HG03280 (cell line): ENCODE results near the gene PPM1A.
"Not testable (repeated sequence)": the region's sequence is repeated elsewhere in the genome, so short reads cannot be mapped to it uniquely, and the experiment has no call there.

Experiments used
- ATAC-seq: cut with Tn5 transposase; IDR thresholded peaks from one replicate; pipeline ENCODE4 v1.9.1; 2021; ENCODE audit warnings: mild to moderate bottlenecking, moderate library complexity; ENCODE audit not compliant: unreplicated experiment

PPM1A gene

DNA sequence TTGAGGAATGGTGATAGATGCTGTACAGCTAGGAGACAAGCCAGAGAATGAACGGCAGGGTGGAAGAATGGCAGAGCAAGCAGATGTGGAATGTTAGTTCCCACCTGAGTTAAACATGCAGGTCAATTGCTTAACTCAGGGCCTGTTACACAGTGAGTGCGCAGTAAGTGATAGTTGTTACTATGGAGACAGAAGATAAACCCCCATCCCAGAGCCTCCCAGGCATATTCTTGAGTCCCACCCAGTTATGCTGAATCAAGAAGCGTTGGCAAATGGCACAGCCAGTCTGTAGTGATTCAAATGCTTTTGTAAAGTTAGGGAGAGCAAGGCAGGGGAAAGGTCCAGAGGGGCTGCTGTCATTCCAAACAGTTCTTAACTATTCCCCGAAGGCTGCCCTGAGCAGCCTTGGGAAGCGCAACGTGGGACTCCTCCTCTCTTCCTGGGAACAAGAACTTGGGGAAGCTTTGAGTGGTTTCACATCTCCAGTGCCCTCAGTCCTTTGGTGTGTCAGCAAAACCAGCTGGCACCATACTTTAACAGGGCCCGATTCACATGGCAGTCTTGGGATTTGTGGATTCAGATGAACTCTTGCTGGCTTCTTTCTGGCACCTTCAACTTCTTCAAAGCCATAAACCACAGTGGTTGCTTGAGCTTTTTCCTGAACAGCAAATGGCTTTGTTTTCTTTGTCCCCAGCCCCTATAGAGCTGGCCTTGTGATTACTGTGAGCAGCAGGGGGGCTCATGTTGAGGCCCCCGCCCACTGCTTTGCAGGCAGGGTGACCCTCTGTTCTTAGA is 66.4 kb downstream of the PPM1A start:
- no peak for ATAC-seq

DNA sequence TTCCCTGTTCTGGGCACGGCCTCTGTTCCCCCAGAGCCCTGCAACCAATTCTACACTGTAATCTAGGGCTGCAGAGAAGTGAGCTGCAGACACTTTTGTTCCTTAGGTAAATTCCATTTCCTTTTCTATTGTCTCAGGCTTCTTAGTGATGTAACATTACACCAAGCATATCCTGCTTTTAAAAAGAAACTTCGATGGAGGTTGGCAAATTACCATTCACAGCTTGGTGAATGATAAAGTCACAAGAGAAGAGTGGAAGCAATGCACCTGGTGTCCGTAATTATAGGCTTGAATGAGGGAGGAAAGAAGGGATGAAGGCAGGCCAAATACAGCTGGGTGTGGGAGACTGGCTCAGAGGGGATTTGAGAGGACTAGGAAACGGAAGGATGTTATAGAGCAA is 68.6 kb downstream of the PPM1A start:
- no peak for ATAC-seq

DNA sequence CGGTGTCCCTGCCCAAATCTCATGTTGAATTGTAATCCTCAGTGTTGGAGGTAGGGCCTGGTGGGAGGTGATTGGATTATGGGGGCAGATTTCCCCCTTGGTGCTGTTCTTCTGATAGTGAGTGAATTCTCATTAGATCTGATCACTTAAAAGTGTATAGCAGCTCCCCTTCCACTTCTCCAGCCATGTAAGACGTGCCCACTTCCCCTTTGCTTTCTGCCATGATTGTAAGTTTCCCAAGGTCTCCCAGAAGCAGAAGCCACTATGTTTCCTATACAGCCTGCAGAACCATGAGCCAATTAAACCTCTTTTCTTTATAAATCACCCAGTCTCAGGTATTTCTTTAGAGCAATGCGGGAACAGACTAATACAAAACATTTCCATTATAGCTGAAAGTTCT is 71.8 kb downstream of the PPM1A start:
- ATAC-seq = not testable (repeated sequence)

DNA sequence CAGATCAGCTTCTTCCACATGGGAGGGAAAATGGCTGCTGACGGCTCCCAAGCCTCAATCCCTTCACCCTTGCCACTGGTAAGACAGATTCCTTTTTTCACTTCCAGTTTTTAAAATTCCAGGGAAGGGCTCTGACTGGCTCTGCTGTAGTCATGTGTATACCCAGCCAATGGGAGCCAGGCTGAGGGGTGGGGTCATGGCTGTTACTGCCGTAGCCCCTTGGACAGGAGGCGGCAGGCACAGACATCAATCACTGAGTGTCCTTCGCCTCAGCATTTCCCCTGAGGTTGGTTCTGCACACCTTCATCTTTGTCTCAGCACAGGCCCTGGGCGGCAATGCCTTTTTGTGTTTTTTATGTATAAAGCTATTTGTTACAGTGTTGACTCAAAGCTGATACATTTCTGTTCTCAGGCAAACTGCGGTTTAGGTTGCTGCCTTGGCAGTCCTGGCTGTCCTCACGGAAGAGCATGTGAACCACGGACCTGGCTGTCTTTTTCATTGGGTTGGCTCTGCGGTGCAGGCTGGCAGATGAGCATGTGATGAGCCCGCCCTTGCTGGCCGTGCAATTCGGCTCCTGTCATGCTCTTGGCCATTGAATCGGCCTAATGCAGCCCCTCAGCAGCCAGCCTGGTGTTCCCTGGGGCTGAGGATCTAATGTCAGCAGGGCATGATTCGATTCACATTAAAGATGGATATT is 74.3 kb downstream of the PPM1A start:
- no peak for ATAC-seq

DNA sequence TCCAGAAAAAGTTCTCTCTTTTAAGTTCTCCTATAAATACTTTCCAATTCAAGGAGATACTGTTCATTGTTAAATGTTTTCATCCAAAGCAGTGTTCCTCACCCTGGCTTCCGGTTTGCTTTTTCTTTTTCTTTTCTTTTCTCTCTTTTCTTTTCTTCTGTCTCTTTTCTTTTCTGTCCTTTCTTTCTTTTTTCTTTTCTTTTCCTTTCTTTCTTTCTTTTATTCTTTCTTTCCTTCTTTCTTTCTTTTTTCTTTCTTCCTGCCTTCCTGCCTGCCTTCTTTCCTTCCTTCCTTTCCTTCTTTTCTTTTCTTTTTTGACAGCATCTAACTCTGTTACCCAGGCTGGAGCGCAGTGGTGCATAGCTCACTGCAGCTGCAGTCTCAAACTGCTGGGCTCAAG is 75.8 kb downstream of the PPM1A start:
- no peak for ATAC-seq

DNA sequence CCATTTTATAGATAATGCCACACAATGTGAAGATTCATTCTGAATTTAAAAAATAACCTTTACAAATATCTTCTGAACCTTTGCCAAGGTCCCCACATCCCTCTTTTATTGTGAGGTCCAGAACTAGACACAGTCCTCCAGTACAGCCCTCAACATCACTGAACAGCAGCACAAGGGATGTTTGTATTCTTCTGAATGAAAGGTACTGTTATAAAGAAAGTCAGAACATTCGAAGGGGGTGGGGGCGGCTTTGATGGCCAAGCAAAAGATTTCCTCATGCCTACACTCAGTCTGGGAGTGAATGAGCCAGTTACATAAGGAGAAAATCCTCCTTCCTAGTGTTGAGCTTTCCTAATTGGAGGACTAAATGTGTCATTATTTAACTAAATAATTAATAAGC is 77.3 kb downstream of the PPM1A start:
- no peak for ATAC-seq

DNA sequence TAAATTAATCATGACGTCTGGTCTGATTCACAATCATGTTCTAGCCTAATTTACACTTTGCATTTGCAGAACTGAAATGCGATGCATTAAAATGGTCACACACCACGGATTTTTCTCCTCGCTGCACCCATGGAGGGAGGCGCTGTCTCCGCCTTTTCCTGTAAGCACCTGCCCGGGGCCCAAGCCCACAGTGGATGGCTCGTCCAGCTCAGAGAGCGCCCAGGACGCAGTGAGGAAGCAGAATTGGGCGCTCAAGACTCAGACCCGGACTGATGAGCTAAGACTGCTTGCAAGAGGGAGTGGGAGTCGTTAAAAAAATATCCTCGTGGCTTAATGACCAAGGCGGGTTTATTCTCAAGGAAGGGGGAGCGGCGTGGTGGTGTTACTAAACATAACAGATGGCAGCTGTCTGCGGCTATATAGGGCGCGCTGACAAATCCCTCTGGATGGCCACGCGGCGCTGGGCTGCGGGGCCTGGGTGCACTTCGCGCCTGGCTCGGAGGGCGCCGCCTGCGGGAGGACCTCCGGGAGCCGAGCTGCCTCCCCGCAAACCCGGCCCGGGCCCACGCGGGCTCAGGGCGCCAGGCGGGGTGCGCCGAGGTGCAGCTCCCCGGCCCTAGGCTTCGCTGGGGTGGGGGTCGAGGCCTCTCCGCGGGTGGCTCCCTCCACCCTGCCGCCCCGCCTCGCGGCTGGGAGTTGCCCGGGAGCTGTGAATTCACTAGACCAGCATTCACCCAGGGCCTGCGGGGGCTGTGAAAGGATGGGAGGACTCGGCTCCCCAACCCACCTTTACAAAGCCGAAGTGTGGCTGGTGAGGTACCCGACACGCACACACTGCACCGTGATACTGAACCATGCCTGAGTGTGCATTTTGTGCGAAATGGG is 78.7 kb downstream of the PPM1A start:
- ATAC-seq = peak; percentile 45

DNA sequence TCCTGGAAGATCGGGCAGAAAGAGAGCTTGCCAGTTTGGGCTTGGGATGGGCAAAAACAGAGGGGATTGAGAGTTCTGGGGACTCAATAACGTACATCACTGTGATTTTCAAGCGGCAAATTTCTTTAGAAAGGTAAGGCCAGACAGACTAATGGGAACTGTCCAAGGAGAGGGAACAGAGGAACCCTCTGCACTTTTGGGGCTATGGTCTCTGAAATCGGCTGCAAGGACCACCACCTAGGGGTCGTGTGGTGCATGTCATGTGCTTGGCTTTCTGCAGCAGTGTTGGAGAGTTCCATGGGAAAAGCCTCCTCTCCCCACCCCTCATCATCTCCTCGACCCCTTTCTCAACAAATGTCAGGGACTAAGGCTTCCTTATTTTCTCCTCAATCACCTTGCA is 79.6 kb downstream of the PPM1A start:
- ATAC-seq = no peak

DNA sequence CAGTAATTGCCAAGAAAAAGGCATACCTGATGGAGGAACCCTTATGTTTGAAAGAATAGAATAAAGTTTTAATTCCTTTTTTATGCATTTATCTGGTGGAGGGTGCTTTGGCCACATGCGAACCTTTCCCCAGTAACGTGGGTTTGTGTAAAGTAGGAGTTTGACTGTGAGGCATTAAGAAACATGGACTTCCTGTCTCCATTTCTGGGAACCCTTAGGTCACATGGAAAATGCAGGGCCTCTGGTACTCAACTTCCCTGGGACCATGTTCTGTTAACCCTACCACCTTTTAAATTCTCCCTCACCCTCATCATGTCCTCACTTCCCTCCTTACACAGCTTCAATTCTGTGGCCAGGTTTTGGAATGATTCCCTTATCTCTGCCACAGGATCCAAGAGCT is 80.3 kb downstream of the PPM1A start:
- ATAC-seq = no peak

DNA sequence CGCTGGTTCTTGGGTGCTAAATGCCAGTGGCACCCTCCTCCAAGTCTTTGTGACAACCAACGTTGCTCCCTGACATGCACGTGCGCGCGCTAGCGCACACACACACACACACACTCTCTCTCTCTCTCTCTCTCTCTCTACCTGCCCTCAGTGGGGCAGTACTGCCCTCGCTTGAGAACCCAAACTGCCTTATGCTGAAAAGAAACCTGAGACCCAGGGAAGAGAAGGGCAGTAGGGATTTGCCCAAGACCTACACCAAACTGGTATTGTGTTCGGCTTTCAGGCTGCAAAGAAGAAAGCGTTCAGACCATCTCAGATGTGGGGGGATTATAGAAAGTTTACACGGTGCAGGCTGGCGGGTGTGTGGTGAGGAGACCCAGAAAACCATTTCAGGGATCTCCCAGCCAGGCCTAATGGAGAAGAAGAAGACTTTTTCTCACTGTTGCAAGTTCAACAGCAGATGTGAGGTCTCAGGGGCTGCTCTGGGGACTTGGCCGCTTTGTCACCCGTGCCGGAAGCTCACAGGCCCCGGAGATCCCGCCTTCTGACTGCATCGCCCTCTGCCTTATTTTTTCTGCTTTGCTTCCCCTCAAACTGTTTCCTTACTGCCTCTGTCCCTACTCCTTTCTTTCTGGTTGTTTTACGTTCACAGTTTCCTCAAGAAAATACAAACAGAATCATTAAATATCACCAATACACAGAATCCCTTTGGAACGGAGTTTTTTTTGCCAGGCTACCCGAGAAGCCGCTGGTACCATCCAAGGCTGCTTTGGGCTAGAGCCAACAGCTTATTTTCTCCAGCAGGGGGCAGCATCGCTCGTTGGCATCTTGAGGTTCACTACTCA is 82.4 kb downstream of the PPM1A start:
- peak; percentile 72 for ATAC-seq

DNA sequence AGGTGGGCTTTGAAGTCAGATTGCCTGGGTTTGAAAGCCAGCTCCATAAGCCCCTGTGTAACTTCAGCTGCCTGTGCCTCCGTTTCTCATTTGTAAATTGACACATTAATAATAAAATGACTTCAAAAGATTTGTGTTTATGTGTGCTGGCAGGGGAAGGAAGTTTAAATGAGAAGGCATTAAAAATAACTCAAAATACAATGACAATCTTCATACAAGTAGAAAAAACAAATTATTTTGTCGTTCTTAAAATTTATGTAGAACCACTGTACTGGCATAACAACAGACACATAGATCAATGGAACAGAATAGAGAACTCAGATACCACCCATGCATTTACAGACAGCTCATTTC is 83.0 kb downstream of the PPM1A start:
- no peak for ATAC-seq

DNA sequence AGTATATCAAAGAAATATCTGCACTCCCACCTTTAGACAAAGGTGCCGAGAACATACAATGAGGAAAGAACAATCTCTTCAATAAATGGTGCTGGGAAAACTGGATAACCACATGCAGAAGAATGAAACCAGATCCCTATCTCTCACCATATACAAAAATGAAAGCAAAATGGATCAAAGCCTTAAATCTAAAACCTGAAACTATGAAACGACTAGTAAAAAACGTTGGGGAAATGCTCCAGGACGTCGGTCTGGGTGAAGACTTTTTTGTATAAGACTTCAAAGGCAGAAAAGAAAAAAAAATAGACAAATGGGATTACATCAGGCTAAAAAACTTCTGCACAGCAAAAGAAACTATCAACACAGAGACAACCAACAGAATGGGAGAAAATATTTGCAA is 83.8 kb downstream of the PPM1A start:
- ATAC-seq = no peak

DNA sequence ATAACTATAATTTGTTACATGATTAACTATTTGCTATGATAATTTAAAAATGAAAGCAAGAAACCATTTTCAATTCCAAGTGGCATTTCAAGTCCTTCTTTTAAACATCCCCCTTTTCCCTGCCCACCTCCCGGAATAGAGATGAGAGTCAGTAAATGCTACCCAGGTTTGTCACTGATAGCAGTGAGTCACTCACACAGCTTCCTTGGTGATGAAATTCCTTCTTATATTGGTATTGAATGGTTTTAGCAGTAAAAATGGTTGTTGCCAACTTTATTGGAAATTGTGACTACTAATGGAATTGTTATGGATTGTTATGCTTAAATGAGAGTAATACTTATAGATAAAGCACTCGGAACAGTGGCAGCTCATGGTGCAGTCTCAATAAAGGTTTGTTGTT is 90.5 kb downstream of the PPM1A start:
- ATAC-seq = no peak

DNA sequence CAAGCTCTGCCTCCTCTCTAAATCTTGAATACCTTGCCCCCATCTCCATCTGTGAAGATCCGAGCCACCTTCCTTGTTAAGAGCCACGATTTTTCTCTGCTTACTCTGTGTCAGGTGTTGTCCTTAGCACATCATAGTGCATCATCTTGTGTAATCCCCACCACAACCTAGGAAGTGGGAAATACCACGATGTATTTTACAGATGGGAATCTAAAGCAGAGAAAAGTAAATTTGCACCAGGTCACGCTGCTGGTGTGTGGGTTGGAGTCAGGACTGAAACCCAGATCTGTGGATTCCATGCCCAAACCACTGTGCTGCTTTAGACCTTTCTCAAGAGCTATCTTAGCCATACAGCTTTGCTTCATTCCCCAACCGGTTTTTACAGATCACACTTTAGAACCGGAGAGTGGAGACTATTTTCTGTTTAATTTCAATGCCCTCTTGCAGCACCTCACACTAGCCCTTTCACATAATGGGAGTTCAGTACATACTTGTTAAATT is 94.6 kb downstream of the PPM1A start:
- ATAC-seq = no peak

DNA sequence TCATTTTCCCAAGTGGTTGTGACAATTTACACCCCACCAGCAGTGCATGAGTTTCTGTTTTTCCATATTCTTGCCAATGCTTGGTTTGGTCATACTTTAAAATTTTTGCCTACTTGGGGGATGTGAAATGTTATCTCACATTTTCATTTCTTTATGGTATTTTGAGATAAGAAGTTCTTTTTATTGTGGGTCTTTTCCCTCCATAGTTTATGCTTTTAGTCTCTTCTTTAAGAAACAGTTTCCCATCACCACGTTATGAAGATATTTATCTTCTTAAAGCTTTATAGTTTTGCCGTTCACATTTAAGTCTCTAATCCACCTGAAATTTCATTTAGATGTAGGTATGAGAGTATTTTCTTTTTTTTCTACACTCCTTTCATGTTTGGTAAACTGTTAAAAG is 95.7 kb downstream of the PPM1A start:
- no peak for ATAC-seq

DNA sequence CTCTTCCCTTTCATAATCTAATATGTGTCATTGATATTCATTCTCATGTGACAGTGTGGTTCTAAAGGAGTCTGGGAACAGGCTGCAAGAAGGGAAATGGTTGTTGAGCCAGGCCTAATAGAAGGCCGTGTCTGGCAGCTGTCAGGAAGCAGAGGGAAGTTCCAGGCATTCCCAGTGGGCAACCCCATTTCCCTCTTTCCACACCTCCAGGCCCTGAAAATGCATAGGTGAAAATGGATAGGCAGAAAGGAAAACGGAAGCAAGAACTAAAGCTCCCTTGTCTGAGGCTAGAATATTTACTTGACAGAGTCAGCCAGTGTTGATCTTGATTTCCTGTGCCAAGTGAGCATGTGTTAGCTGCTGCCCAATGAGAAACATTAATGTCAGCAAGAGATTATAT is 97.7 kb downstream of the PPM1A start:
- no peak for ATAC-seq

DNA sequence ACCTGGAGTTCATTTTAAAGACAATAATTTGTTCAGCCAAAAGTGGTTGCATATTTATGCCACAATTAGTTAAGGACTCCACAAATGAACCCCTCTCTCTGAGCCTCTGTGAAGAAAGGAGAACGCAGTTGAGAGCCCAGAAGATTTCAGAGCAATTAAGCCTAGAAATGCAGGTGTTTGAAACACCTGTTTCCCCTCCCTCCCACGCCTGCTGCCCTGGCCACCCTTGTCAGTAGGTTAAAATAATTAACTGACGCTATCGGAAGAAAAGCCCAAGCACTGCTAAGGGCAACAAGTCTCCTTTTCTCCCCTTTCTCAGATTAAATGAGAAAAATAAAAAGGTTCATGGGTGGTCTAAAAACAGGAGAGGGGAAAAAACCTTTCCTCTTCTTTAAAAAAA is 99.2 kb downstream of the PPM1A start:
- no peak for ATAC-seq
